HepG2 (cell line): ENCODE data around the gene TBC1D26. TPM values are rescaled to one million over a fixed set of nuclear protein-coding genes. Genes with fewer than 3 reads are reported as not detected.
"Not testable (repeated sequence)": the region's sequence is repeated elsewhere in the genome, so short reads cannot be mapped to it uniquely, and the experiment has no call there.

Experiments
- ATAC-seq: fragments of 200-7000 bp; cut with Tn5 transposase; 3 replicates; pipeline ENCODE4 v1.9.1; 2020; ENCODE audit warnings: mild to moderate bottlenecking, moderate library complexity
- BruUV-seq: library from RNA; stranded (reverse); fragments of 400-500 nt; replicated peaks from 2 replicates; lab custom pipeline; 2021; lab: Mats Ljungman, UMichigan
- CTCF ChIA-PET: fragments of 300-600 bp; formaldehyde crosslinking; extraction: SDS; loops from one replicate; lab custom pipeline; 2021; ENCODE audit warnings: low total read pairs, inconsistent platforms, low intra/inter-chr PET ratio; lab: Yijun Ruan, JAX
- POLR2A ChIA-PET: fragments of 350-600 bp; sonication (Branson Sonifier 250); formaldehyde crosslinking; loops from one replicate; lab custom pipeline; 2020; ENCODE audit warnings: antibody characterized with exemption, inconsistent platforms; lab: Yijun Ruan, JAX
- DNase-seq: peaks from one replicate; pipeline ENCODE4 v3.0.0-alpha.2; 2015; ENCODE audit warnings: low spot score
- FAIRE-seq: peaks from 3 replicates; lab custom pipeline; 2011; peaks lifted over from hg19 to GRCh38; lab: Jason Lieb, UNC
- H2AFZ ChIP-seq: one replicate; pipeline ENCODE4 v1.6.1; 2011; ENCODE audit warnings: low read length, inconsistent platforms
- H3K27ac ChIP-seq: fragments of 300-600 bp; 3 replicates; pipeline ENCODE4 v1.8.0; 2011; ENCODE audit warnings: mixed run types, mild to moderate bottlenecking, mixed read lengths, low read length, inconsistent platforms; ENCODE audit not compliant: insufficient read depth; ENCODE audit errors: extremely low read length
- H3K27me3 ChIP-seq, 2 experiments: fragments of 200-600 bp in 1 of 2; 2 replicates in 1 of 2; 3 replicates in 1 of 2; pipeline versions ENCODE4 v1.6.0 to v1.8.0; 2011; ENCODE audit warnings: low read length in 2 of 2, mild to moderate bottlenecking in 2 of 2, moderate library complexity in 2 of 2, inconsistent platforms in 1 of 2; ENCODE audit not compliant: insufficient read depth in 2 of 2, control insufficient read depth in 1 of 2
- H3K36me3 ChIP-seq, 2 experiments: fragments of 200-600 bp in 1 of 2; replicated peaks in 1 of 2; 2 replicates in 1 of 2; 3 replicates in 1 of 2; pipeline versions ENCODE4 v1.5.1 to v1.8.0; 2011; ENCODE audit warnings: low read length in 2 of 2, inconsistent platforms in 1 of 2; ENCODE audit not compliant: insufficient read depth in 2 of 2, control insufficient read depth in 1 of 2
- H3K4me1 ChIP-seq: 2 replicates; pipeline ENCODE4 v1.5.1; 2012; ENCODE audit warnings: low read length, inconsistent platforms; ENCODE audit not compliant: insufficient read depth
- H3K4me2 ChIP-seq: 2 replicates; pipeline ENCODE4 v1.6.0; 2011; ENCODE audit warnings: low read depth, low read length, inconsistent platforms
- H3K4me3 ChIP-seq, 3 experiments: fragments of 200-600 bp in 1 of 3; sonication (generic), shearing (Covaris generic) in 1 of 3; replicated peaks in 1 of 3; 2 replicates each; pipeline ENCODE4 v1.5.1; 2011 to 2016; ENCODE audit warnings: low read length in 3 of 3, inconsistent platforms in 2 of 3, low read depth in 2 of 3, mild to moderate bottlenecking in 2 of 3, control low read depth in 1 of 3, mixed read lengths in 1 of 3; ENCODE audit not compliant: insufficient read depth in 1 of 3
- H3K79me2 ChIP-seq: one replicate; pipeline ENCODE4 v1.6.1; 2011; ENCODE audit warnings: low read length, inconsistent platforms; ENCODE audit not compliant: insufficient read depth
- H3K9ac ChIP-seq: 2 replicates; pipeline ENCODE4 v1.6.0; 2011; ENCODE audit warnings: mild to moderate bottlenecking, low read depth, low read length, inconsistent platforms; ENCODE audit not compliant: insufficient read depth
- H3K9me3 ChIP-seq: 2 replicates; pipeline ENCODE4 v1.5.1; 2012; ENCODE audit warnings: mild to moderate bottlenecking, low read length
- H4K20me1 ChIP-seq: 2 replicates; pipeline ENCODE4 v1.6.0; 2011; ENCODE audit warnings: inconsistent platforms, mild to moderate bottlenecking, low read length, moderate library complexity; ENCODE audit not compliant: insufficient read depth
- FOSL2 ChIP-seq: sonication (generic); formaldehyde crosslinking; IDR thresholded peaks from 2 replicates; pipeline ENCODE4 v1.4.0; 2020; ENCODE audit warnings: missing genetic modification reagents
- WGBS: methylation state at CpG from one replicate; pipeline ENCODE4 v1.1.6; 2017; ENCODE audit warnings: low lambda C conversion rate; 5-methylcytosine and 5-hydroxymethylcytosine counted together
- in situ Hi-C: cut with HindIII; loops from 2 replicates; pipeline ENCODE4 v1.10.0; 2017; ENCODE audit warnings: low pct_unique_long_range_greater_than_20kb; ENCODE audit not compliant: extremely low pct_ligation_motif_present
- intact Hi-C: fragments of 100-400 bp; cut with micrococcal nuclease; formaldehyde crosslinking; loops from one replicate; pipeline ENCODE4 v1.10.0; 2022; ENCODE audit not compliant: unreplicated experiment
- polyA plus RNA-seq, 8 experiments: library from polyadenylated mRNA; depleted of rRNA in 3 of 8; stranded (reverse) in 7 of 8; unstranded in 1 of 8; fragments of >200 nt; fragmentation: Illumina TruSeq in 4 of 8; extraction: Trizol in 4 of 8; gene quantifications; 2 replicates each; pipeline versions ENCODE4 v1.2.1 to v1.2.3, GENCODE V29; 2011 to 2016; ENCODE audit warnings: low read depth in 4 of 8, missing spikeins in 1 of 8, mixed read lengths in 1 of 8; ENCODE audit not compliant: insufficient read depth in 1 of 8
- total RNA-seq, 5 experiments: library from RNA; depleted of rRNA; stranded (reverse); fragments of >200 nt; fragmentation: Illumina TruSeq; extraction: Trizol; gene quantifications; 2 replicates each; pipeline ENCODE4 v1.2.3, GENCODE V29; 2016; ENCODE audit warnings: low read depth in 1 of 5

The TBC1D26 gene
- total and polyA plus RNA-seq, 2 of the 13 experiments (the other 11 are each of a cell fraction or from before 2014, with no cell fraction given), result 0.33 TPM; not detected in 1

DNA sequence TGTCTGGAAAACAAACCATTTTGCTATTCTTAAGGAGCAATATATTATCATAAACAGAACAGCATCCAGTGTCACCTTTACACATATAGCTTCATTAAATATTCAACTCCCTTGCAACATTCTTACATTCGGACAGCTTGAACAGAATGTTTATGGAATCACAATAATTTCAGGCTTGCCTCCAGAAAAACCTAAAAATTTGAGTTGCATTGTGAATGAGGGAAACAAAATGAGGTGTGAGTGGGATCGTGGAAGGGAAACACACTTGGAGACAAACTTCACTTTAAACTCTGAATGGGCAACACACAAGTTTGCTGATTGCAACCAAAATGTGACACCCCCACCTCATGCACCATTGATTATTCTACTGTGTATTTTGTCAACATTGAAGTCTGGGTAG lies 51.4 kb downstream of the TBC1D26 start:
- Histone ChIP-seq H3K4me3 (no peak overlapping the region), H3K4me2 (no peak overlapping the region), H3K27ac (no peak overlapping the region), H3K9ac (no peak overlapping the region), H4K20me1 (no peaks in the 10 kb centered on the region), H3K27me3 (no peaks in the 10 kb centered on the region), H3K36me3 (no peaks in the 10 kb centered on the region), H2AFZ (no peak overlapping the region), H3K79me2 (no peaks in the 10 kb centered on the region), H3K4me1 (no peaks in the 10 kb centered on the region), H3K9me3 (peaks cover 16% of the 10 kb centered on the region)
- no TSS peak for BruUV-seq
- in situ Hi-C loops, result no loop called here
- ChIA-PET POLR2A (no interaction called here), CTCF (no interaction called here)
- no peak for ATAC-seq
- no peak for FAIRE-seq
- WGBS, result 39% methylated on average over 2 of the region's 2 CpGs
- intact Hi-C loops, result no loop called here
- TF ChIP-seq FOSL2 (CRISPR knock-in tag), result no peak
- DNase-seq, result no peak

DNA sequence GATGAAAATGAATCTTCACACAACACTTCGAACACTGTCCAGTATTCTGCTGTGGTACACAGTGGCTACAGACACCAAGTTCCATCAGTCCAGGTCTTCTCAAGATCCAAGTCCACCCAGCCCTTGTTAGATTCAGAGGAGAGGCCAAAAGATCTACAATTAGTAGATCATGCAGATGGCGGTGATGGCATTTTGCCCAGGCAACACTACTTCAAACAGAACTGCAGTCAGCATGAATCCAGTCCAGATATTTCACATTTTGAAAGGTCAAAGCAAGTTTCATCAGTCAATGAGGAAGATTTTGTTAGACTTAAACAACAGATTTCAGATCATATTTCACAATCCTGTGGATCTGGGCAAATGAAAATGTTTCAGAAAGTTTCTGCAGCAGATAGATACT lies 52.3 kb downstream of the TBC1D26 start:
- H3K4me3 ChIP-seq, H2AFZ ChIP-seq, H3K4me1 ChIP-seq, H3K4me2 ChIP-seq, BruUV-seq, H4K20me1 ChIP-seq, H3K9me3 ChIP-seq, in situ Hi-C loops, DNase-seq, CTCF ChIA-PET, FAIRE-seq, ATAC-seq, intact Hi-C loops, POLR2A ChIA-PET, H3K36me3 ChIP-seq, H3K27me3 ChIP-seq, H3K9ac ChIP-seq, H3K27ac ChIP-seq, H3K79me2 ChIP-seq: not testable (repeated sequence)
- WGBS, result 20% methylated on average over 2 of the region's 2 CpGs

DNA sequence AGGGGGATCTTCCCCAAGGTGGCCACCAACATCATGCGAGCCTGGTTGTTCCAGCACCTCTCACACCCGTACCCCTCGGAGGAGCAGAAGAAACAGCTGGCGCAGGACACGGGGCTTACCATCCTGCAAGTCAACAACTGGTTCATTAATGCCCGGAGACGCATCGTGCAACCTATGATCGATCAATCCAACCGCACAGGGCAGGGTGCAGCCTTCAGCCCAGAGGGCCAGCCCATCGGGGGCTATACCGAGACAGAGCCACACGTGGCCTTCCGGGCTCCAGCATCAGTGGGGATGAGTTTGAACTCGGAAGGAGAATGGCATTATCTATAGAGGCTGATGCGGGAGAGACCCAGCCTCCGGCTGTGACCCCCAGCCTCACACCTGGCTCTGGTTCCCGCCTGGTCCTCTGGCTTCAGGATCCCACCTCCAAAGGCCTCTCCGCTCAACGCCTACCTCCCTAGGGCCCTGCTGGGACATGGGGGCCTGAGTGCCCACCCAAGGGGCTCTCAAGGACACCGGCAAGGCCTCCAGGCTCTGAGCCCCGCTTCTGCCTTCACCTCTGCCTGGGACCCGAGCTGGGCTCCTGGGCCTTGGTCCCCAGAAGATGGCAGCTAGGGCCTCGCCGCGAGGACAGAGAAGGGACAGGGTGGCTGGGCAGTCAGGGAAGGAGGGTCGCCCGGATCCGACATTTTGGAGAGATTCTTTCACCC lies 55.4 kb downstream of the TBC1D26 start:
- in situ Hi-C loops, POLR2A ChIA-PET, BruUV-seq, FAIRE-seq, H4K20me1 ChIP-seq, H3K27ac ChIP-seq, intact Hi-C loops, ATAC-seq, DNase-seq, H3K27me3 ChIP-seq, H3K9me3 ChIP-seq, H3K36me3 ChIP-seq, H3K4me1 ChIP-seq, H2AFZ ChIP-seq, H3K9ac ChIP-seq, H3K4me3 ChIP-seq, H3K4me2 ChIP-seq, H3K79me2 ChIP-seq, CTCF ChIA-PET: not testable (repeated sequence)
- 67% methylated on average over 21 of the region's 29 CpGs for WGBS

DNA sequence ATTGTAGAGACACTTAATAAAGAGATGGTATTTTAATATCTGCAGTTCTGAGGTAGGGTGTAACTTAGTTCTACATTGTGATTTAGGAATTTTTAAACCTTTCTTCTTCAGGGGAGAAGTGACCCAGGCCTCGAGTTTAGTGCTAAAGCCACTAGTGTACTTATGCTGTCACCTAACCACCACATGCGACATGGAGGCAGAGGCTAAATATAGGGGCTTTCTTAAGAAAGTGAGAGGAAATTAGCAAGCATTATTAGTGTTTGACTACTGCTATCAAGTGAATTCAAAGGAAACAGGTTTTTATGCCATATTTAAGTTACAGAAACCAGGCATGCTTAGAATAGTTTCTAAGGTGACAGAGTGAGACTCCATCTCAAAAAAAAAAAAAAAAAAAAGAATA lies 56.3 kb downstream of the TBC1D26 start:
- CTCF ChIA-PET, ATAC-seq, in situ Hi-C loops, H2AFZ ChIP-seq, H3K27me3 ChIP-seq, FAIRE-seq, H3K4me3 ChIP-seq, intact Hi-C loops, H3K79me2 ChIP-seq, H3K4me1 ChIP-seq, DNase-seq, BruUV-seq, H3K9ac ChIP-seq, POLR2A ChIA-PET, H3K27ac ChIP-seq, H3K9me3 ChIP-seq, H4K20me1 ChIP-seq, H3K4me2 ChIP-seq, H3K36me3 ChIP-seq: not testable (repeated sequence)
- no CpG with 5 or more reads among the region's 2 CpGs for WGBS
